HEK293T (cell line): ENCODE measurements around the gene TLX2.

Source experiments
- BHLHE40 ChIP-seq: fragments of 450-650 bp; IDR thresholded peaks from 2 replicates; pipeline ENCODE4 v1.6.1; 2016; ENCODE audit warnings: mild to moderate bottlenecking, moderate library complexity, borderline replicate concordance
- CTBP1 ChIP-seq: fragments of 450-650 bp; IDR thresholded peaks from 2 replicates; pipeline ENCODE4 v1.6.1; 2016; ENCODE audit warnings: borderline replicate concordance
- ELF4 ChIP-seq: fragments of 450-650 bp; IDR thresholded peaks from 2 replicates; pipeline ENCODE4 v1.6.1; 2017; ENCODE audit warnings: antibody characterized with exemption
- FOXA1 ChIP-seq: fragments of 450-650 bp; IDR thresholded peaks from 2 replicates; pipeline ENCODE4 v1.6.1; 2016; ENCODE audit warnings: mild to moderate bottlenecking
- FOXK2 ChIP-seq: fragments of 450-650 bp; IDR thresholded peaks from 2 replicates; pipeline ENCODE4 v1.6.1; 2016; ENCODE audit warnings: mild to moderate bottlenecking
- FOXM1 ChIP-seq: fragments of 450-650 bp; IDR thresholded peaks from 2 replicates; pipeline ENCODE4 v1.6.1; 2017; ENCODE audit warnings: mild to moderate bottlenecking, borderline replicate concordance
- L3MBTL2 ChIP-seq: fragments of 450-650 bp; conservative IDR thresholded peaks from 2 replicates; pipeline ENCODE4 v1.6.1; 2016; ENCODE audit warnings: mild to moderate bottlenecking
- NFRKB ChIP-seq: fragments of 450-650 bp; IDR thresholded peaks from 2 replicates; pipeline ENCODE4 v1.6.1; 2016; ENCODE audit warnings: mild to moderate bottlenecking, moderate library complexity
- PKNOX1 ChIP-seq: fragments of 450-650 bp; IDR thresholded peaks from 2 replicates; pipeline ENCODE4 v1.6.1; 2016
- SP1 ChIP-seq: fragments of 450-650 bp; IDR thresholded peaks from 2 replicates; pipeline ENCODE4 v1.6.1; 2017
- SUZ12 ChIP-seq: fragments of 450-650 bp; IDR thresholded peaks from 2 replicates; pipeline ENCODE4 v1.6.1; 2016; ENCODE audit warnings: mild to moderate bottlenecking
- TARDBP ChIP-seq: fragments of 450-650 bp; IDR thresholded peaks from 2 replicates; pipeline ENCODE4 v1.6.1; 2016
- ZNF384 ChIP-seq: fragments of 450-650 bp; IDR thresholded peaks from 2 replicates; pipeline ENCODE4 v1.6.1; 2016

- TF ChIP-seq BHLHE40 (no peak), FOXA1 (no peak), NFRKB (no peak), TARDBP (no peak), PKNOX1 (no peak), L3MBTL2 (no peak), ZNF384 (no peak), ELF4 (no peak), SP1 (no peak), SUZ12 (no peak), FOXM1 (no peak), CTBP1 (no peak), FOXK2 (no peak)
Observed at GRCh38 chr2:74566754-74567085, 52.5 kb downstream of the TLX2 start.
